GM12878 (cell line): ENCODE data around the gene DIRAS1. TPM values are rescaled to one million over a fixed set of nuclear protein-coding genes. Genes with fewer than 3 reads are reported as not detected.

Experiments used
- ATAC-seq: fragments of 200-7000 bp; cut with Tn5 transposase; 3 replicates; pipeline ENCODE4 v1.9.1; 2020; ENCODE audit warnings: mild to moderate bottlenecking, moderate library complexity
- BruUV-seq: library from RNA; stranded (reverse); fragments of 400-500 nt; replicated peaks from 2 replicates; lab custom pipeline; 2021; lab: Mats Ljungman, UMichigan
- CTCF ChIA-PET: fragments of 300-600 bp; sonication (Branson Sonifier 250); formaldehyde crosslinking; extraction: SDS; loops from one replicate; lab custom pipeline; 2021; ENCODE audit warnings: inconsistent platforms; lab: Yijun Ruan, JAX
- POLR2A ChIA-PET: fragments of 350-600 bp; formaldehyde crosslinking; extraction: SDS; loops from one replicate; lab custom pipeline; 2021; ENCODE audit warnings: inconsistent platforms; lab: Charles Lee
- RAD21 ChIA-PET: fragments of 300-600 bp; sonication (Branson Sonifier 250); formaldehyde crosslinking; loops from one replicate; lab custom pipeline; 2023; ENCODE audit warnings: antibody characterized with exemption; ENCODE audit not compliant: unreplicated experiment; lab: Charles Lee
- SMC1A ChIA-PET: fragments of 300-600 bp; sonication (Branson Sonifier 250); formaldehyde crosslinking; loops from one replicate; lab custom pipeline; 2023; ENCODE audit not compliant: unreplicated experiment, uncharacterized antibody; lab: Charles Lee
- DNase-seq: peaks from one replicate; pipeline ENCODE4 v3.0.0-alpha.2; 2011; ENCODE audit warnings: low read depth, low spot score
- FAIRE-seq: peaks from 3 replicates; lab custom pipeline; 2011; peaks lifted over from hg19 to GRCh38; lab: Jason Lieb, UNC
- H2AFZ ChIP-seq: 2 replicates; pipeline ENCODE4 v1.6.0; 2011; ENCODE audit warnings: low read depth, low read length, control low read depth; ENCODE audit not compliant: control insufficient read depth
- H3K27ac ChIP-seq: 2 replicates; pipeline ENCODE4 v1.5.1; 2011; ENCODE audit warnings: control low read depth; ENCODE audit not compliant: control insufficient read depth, insufficient read depth
- H3K27me3 ChIP-seq, 2 experiments: replicated peaks in 1 of 2; 2 replicates each; pipeline versions ENCODE4 v1.6.0 to v1.6.1; 2011; ENCODE audit warnings: low read length in 1 of 2; ENCODE audit not compliant: control insufficient read depth in 2 of 2, insufficient read depth in 2 of 2
- H3K36me3 ChIP-seq, 2 experiments: 2 replicates each; pipeline ENCODE4 v1.5.1; 2011; ENCODE audit warnings: low read length in 1 of 2; ENCODE audit not compliant: control insufficient read depth in 2 of 2, insufficient read depth in 2 of 2
- H3K4me1 ChIP-seq: 2 replicates; pipeline ENCODE4 v1.6.1; 2011; ENCODE audit warnings: mild to moderate bottlenecking, low read length, moderate library complexity, mixed read lengths; ENCODE audit not compliant: control insufficient read depth, insufficient read depth
- H3K4me2 ChIP-seq: 2 replicates; pipeline ENCODE4 v1.6.0; 2011; ENCODE audit warnings: control low read depth; ENCODE audit not compliant: control insufficient read depth, insufficient read depth
- H3K4me3 ChIP-seq: fragments of 200-600 bp; sonication (generic); 2 replicates; pipeline ENCODE4 v1.5.1; 2016
- H3K79me2 ChIP-seq: 2 replicates; pipeline ENCODE4 v1.6.0; 2011; ENCODE audit warnings: low read length; ENCODE audit not compliant: control insufficient read depth, insufficient read depth
- H3K9ac ChIP-seq: 2 replicates; pipeline ENCODE4 v1.8.0; 2011; ENCODE audit warnings: low read length, control low read depth, mixed read lengths; ENCODE audit not compliant: control insufficient read depth, insufficient read depth
- H3K9me3 ChIP-seq: replicated peaks from 3 replicates; pipeline ENCODE4 v1.5.1; 2011; ENCODE audit warnings: mild to moderate bottlenecking, low read length; ENCODE audit not compliant: control insufficient read depth, insufficient read depth
- H4K20me1 ChIP-seq: 2 replicates; pipeline ENCODE4 v1.6.0; 2011; ENCODE audit not compliant: control insufficient read depth, insufficient read depth
- CHD2 ChIP-seq: IDR thresholded peaks from 2 replicates; pipeline ENCODE4 v1.6.1; 2011; ENCODE audit warnings: low read depth, low read length, improper control_type of control experiment, borderline replicate concordance
- E2F4 ChIP-seq: IDR thresholded peaks from 2 replicates; pipeline ENCODE4 v1.6.1; 2012; ENCODE audit warnings: low read depth, low read length, improper control_type of control experiment
- HDGF ChIP-seq: fragments of 450-650 bp; IDR thresholded peaks from 2 replicates; pipeline ENCODE4 v1.6.1; 2016; ENCODE audit warnings: antibody characterized with exemption
- KLF5 ChIP-seq: fragments of 450-650 bp; IDR thresholded peaks from 2 replicates; pipeline ENCODE4 v1.6.1; 2014; ENCODE audit warnings: mild to moderate bottlenecking; ENCODE audit not compliant: partially characterized antibody
- NR2C1 ChIP-seq: fragments of 450-650 bp; IDR thresholded peaks from 2 replicates; pipeline ENCODE4 v1.6.1; 2017; ENCODE audit warnings: antibody characterized with exemption, mild to moderate bottlenecking, moderate library complexity
- ZZZ3 ChIP-seq: IDR thresholded peaks from 2 replicates; pipeline ENCODE4 v1.6.1; 2011; ENCODE audit warnings: low read depth; ENCODE audit not compliant: control insufficient read depth, insufficient read length
- WGBS: methylation state at CpG from one replicate; pipeline ENCODE4 v1.1.6; 2016; ENCODE audit warnings: low lambda C conversion rate; ENCODE audit not compliant: insufficient replicate concordance, insufficient coverage; ENCODE audit errors: missing lambda C conversion rate; 5-methylcytosine and 5-hydroxymethylcytosine counted together
- in situ Hi-C: fragments of 300-500 bp; cut with MboI; formaldehyde crosslinking; loops from 9 replicates; pipeline ENCODE4 v1.14.3; 2018; ENCODE audit warnings: mixed read lengths
- intact Hi-C: fragments of 100-400 bp; cut with micrococcal nuclease; formaldehyde crosslinking; loops from one replicate; pipeline ENCODE4 v1.14.2; 2022; ENCODE audit not compliant: unreplicated experiment
- polyA plus RNA-seq, 11 experiments: library from polyadenylated mRNA; depleted of rRNA in 4 of 11; unstranded in 6 of 11; stranded (reverse) in 5 of 11; fragments of >200 nt; fragmentation: Nextera tagmentation in 4 of 11; fragmentation: Illumina TruSeq in 1 of 11; extraction: Ambion mirVana in 4 of 11; extraction: Trizol in 1 of 11; gene quantifications; 1 replicate in 1 of 11; 2 replicates in 10 of 11; pipeline versions ENCODE4 v1.2.1 to v1.2.3, GENCODE V29; 2011 to 2016; ENCODE audit warnings: inconsistent platforms in 2 of 11, missing spikeins in 2 of 11, low read depth in 1 of 11
- total RNA-seq, 4 experiments: library from RNA; depleted of rRNA in 3 of 4; stranded (reverse); fragments of >200 nt in 3 of 4; fragmentation: Illumina TruSeq in 1 of 4; extraction: Trizol in 1 of 4; gene quantifications; 2 replicates each; pipeline versions ENCODE4 v1.2.1 to v1.2.3, GENCODE V29; 2013 to 2021

DIRAS1 gene
- total and polyA plus RNA-seq, 10 of the 15 experiments (the other 5 are each of a cell fraction or from before 2014, with no cell fraction given) = 0.04 to 0.18 (median 0.08) TPM; not detected in 3

- Histone ChIP-seq H3K9me3 (peaks cover 2% of the 10 kb centered on the region; the same call in 2 of the 3 replicates), H3K4me3 (no peak overlapping the region), H3K27ac (no peak overlapping the region), H3K4me1 (peaks cover 21% of the 10 kb centered on the region), H2AFZ (no peak overlapping the region), H3K79me2 (peaks cover 2% of the 10 kb centered on the region), H4K20me1 (no peaks in the 10 kb centered on the region), H3K36me3 (peaks cover 0 to 3% of the 10 kb centered on the region in 2 experiments; a peak in 1 of 4 replicates), H3K27me3 (no peaks in the 10 kb centered on the region), H3K4me2 (no peak overlapping the region), H3K9ac (no peak overlapping the region)
- ChIA-PET CTCF (interaction anchor here (1.0 kb wide), 1 partner anchor 14 kb away, joined by 3 read pairs; no protein-coding TSS in a partner anchor), RAD21 (no interaction called here), SMC1A (no interaction called here), POLR2A (no interaction called here)
- BruUV-seq = no TSS peak
- in situ Hi-C loops (no loop called here), intact Hi-C loops (no loop called here)
- DNase-seq = no peak
- FAIRE-seq = no peak
- 90% methylated on average over 6 of the region's 6 CpGs for WGBS
- no peak for TF ChIP-seq CHD2
- TF ChIP-seq ZZZ3 = no peak
- no peak for TF ChIP-seq HDGF
- TF ChIP-seq NR2C1 = no peak
- ATAC-seq = no peak
These were observed 35.9 kb downstream of the DIRAS1 start for GRCh38 chr19:2685204-2685704.

- ChIA-PET POLR2A (interaction anchor here (0.6 to 0.7 kb wide), 2 partner anchors 22 to 98 kb away, joined by 3 to 8 read pairs; no protein-coding TSS in a partner anchor), SMC1A (no interaction called here), CTCF (interaction anchor here (0.7 kb wide), 1 partner anchor 15 kb away, joined by 5 read pairs; no protein-coding TSS in a partner anchor), RAD21 (no interaction called here)
- no TSS peak for BruUV-seq
- H3K9me3 ChIP-seq = peaks cover 7% of the 10 kb centered on the region; the same call in 2 of the 3 replicates
- DNase-seq (no peak), ATAC-seq (no peak), FAIRE-seq (no peak)
- intact Hi-C loops = no loop called here
- H4K20me1 ChIP-seq = no peaks in the 10 kb centered on the region
- no peak overlapping the region for H3K9ac ChIP-seq
- H2AFZ ChIP-seq = no peak overlapping the region
- H3K4me2 ChIP-seq = no peak overlapping the region
- peaks cover 30% of the 10 kb centered on the region for H3K4me1 ChIP-seq
- TF ChIP-seq KLF5 (no peak), E2F4 (no peak)
- H3K27me3 ChIP-seq = no peaks in the 10 kb centered on the region
- peaks cover 0 to 3% of the 10 kb centered on the region in 2 experiments; a peak in 1 of 4 replicates for H3K36me3 ChIP-seq
- H3K79me2 ChIP-seq = peaks cover 6% of the 10 kb centered on the region
- in situ Hi-C loops = no loop called here
- H3K27ac ChIP-seq = no peak overlapping the region
- WGBS = 78% methylated on average over 20 of the region's 20 CpGs
- H3K4me3 ChIP-seq = no peak overlapping the region
These were observed 37.7 kb downstream of the DIRAS1 start for GRCh38 chr19:2683430-2684003.
